HL-60 (cell line): Measurements from ENCODE around the gene BIRC5.

Source experiments
- GABPA ChIP-seq: IDR thresholded peaks from 2 replicates; pipeline ENCODE4 v1.6.1; 2012; ENCODE audit warnings: low read depth
- POLR2AphosphoS5 ChIP-seq: IDR thresholded peaks from 2 replicates; pipeline ENCODE4 v1.6.1; 2012; ENCODE audit warnings: low read depth
- SPI1 ChIP-seq: IDR thresholded peaks from 2 replicates; pipeline ENCODE4 v1.6.1; 2012; ENCODE audit warnings: low read depth, mild to moderate bottlenecking, borderline replicate concordance
- TF ChIP-seq, protein P1 (sequence below): IDR thresholded peaks from one replicate; pipeline ENCODE4 v1.5.1; 2011; ENCODE audit warnings: low read length, control low read depth, inconsistent platforms; ENCODE audit not compliant: insufficient read depth
- TF ChIP-seq, protein P2 (sequence below): IDR thresholded peaks from 2 replicates; pipeline ENCODE4 v1.6.1; 2012; ENCODE audit warnings: low read depth; ENCODE audit not compliant: insufficient replicate concordance

DNA sequence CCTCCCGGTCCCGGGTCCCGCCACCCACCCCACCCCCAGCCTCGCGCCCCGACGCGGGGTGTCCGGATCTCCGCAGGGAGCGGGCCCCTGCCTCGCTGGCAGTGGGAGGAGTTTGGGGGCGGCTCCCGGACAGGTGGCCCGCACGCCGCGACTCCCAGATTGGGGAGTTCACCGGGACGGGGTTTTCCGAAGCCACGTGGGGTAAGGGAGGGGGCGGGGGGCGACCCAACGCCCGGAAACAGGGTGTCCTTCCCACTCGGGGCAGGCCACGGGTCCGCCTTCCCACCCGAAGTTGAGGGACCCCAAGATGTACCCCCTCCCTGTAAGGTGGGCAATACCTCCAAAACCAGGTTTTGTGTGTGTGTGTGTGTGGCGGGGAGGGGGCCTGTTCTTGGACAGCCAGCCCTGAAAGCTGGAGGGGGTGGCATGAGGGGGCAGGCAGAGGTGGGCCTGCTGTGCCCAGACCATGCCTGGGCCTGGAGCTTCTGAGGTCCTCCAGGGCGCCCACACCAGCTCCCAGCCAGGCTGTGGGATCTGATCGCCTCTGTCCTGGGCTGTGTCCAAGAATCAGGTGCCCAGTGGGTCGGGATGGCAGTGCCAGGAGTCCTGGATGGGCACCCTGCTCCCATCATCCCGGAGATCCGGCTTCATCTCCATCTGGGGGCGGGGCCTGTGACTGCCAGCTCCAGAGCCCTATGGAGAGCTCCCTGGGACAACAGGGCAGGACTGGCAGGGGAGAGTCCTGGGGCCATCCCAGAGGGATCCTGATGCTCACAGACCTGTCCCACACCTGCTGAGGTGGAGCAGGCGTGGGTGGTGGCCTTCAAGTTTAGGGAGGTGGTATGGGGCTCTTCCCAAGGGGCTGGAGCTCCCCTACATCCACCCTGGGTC lies 44.9 kb upstream of the BIRC5 start:
- TF ChIP-seq, protein P1, sequence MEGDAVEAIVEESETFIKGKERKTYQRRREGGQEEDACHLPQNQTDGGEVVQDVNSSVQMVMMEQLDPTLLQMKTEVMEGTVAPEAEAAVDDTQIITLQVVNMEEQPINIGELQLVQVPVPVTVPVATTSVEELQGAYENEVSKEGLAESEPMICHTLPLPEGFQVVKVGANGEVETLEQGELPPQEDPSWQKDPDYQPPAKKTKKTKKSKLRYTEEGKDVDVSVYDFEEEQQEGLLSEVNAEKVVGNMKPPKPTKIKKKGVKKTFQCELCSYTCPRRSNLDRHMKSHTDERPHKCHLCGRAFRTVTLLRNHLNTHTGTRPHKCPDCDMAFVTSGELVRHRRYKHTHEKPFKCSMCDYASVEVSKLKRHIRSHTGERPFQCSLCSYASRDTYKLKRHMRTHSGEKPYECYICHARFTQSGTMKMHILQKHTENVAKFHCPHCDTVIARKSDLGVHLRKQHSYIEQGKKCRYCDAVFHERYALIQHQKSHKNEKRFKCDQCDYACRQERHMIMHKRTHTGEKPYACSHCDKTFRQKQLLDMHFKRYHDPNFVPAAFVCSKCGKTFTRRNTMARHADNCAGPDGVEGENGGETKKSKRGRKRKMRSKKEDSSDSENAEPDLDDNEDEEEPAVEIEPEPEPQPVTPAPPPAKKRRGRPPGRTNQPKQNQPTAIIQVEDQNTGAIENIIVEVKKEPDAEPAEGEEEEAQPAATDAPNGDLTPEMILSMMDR: no peak
- no peak for TF ChIP-seq POLR2AphosphoS5
- TF ChIP-seq GABPA: no peak
- TF ChIP-seq, protein P2, sequence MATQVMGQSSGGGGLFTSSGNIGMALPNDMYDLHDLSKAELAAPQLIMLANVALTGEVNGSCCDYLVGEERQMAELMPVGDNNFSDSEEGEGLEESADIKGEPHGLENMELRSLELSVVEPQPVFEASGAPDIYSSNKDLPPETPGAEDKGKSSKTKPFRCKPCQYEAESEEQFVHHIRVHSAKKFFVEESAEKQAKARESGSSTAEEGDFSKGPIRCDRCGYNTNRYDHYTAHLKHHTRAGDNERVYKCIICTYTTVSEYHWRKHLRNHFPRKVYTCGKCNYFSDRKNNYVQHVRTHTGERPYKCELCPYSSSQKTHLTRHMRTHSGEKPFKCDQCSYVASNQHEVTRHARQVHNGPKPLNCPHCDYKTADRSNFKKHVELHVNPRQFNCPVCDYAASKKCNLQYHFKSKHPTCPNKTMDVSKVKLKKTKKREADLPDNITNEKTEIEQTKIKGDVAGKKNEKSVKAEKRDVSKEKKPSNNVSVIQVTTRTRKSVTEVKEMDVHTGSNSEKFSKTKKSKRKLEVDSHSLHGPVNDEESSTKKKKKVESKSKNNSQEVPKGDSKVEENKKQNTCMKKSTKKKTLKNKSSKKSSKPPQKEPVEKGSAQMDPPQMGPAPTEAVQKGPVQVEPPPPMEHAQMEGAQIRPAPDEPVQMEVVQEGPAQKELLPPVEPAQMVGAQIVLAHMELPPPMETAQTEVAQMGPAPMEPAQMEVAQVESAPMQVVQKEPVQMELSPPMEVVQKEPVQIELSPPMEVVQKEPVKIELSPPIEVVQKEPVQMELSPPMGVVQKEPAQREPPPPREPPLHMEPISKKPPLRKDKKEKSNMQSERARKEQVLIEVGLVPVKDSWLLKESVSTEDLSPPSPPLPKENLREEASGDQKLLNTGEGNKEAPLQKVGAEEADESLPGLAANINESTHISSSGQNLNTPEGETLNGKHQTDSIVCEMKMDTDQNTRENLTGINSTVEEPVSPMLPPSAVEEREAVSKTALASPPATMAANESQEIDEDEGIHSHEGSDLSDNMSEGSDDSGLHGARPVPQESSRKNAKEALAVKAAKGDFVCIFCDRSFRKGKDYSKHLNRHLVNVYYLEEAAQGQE: no peak
- TF ChIP-seq SPI1: no peak
